Psoas muscle (tissue), 8 donors: ENCODE measurements around the gene NFE2L2. TPM values are rescaled to one million over a fixed set of nuclear protein-coding genes. Genes with fewer than 3 reads are reported as not detected.

ENCODE experiments used
- ATAC-seq, 4 donors: fragments of 200-7000 bp; cut with Tn5 transposase; one replicate each; pipeline ENCODE4 v1.9.1; 2020; ENCODE audit warnings: moderate library complexity in 3 of 4, mild to moderate bottlenecking in 2 of 4
- DNase-seq, 2 donors: peaks; one replicate each; pipeline ENCODE4 v3.0.0-alpha.2; 2020
- H3K27ac ChIP-seq: fragments of 200-600 bp; one replicate; pipeline ENCODE4 v1.8.0; 2022
- H3K27me3 ChIP-seq, 3 donors: fragments of 200-600 bp in 1 of 3; one replicate each; pipeline versions ENCODE4 v1.6.1 to v1.8.0; 2013 to 2022; ENCODE audit warnings: low read length in 2 of 3, mild to moderate bottlenecking in 2 of 3, moderate library complexity in 1 of 3; ENCODE audit not compliant: insufficient read depth in 3 of 3
- H3K36me3 ChIP-seq, 2 donors: fragments of 200-600 bp in 1 of 2; one replicate each; pipeline versions ENCODE4 v1.6.1 to v1.8.0; 2013 to 2022; ENCODE audit warnings: low read depth in 1 of 2, mild to moderate bottlenecking in 1 of 2, moderate library complexity in 1 of 2; ENCODE audit not compliant: insufficient read depth in 1 of 2
- H3K4me1 ChIP-seq: fragments of 200-600 bp; one replicate; pipeline ENCODE4 v1.8.0; 2022
- H3K4me3 ChIP-seq: fragments of 200-600 bp; one replicate; pipeline ENCODE4 v1.8.0; 2022; ENCODE audit warnings: mild to moderate bottlenecking
- H3K9me3 ChIP-seq: fragments of 200-600 bp; one replicate; pipeline ENCODE4 v1.8.0; 2022
- CTCF ChIP-seq: fragments of 200-600 bp; IDR thresholded peaks from one replicate; pipeline ENCODE4 v1.8.0; 2022; ENCODE audit warnings: antibody characterized with exemption
- WGBS, 3 donors: extraction: QIAGEN DNeasy Blood & Tissue Kit; methylation state at CpG; one replicate each; pipeline versions ENCODE4 v1.1.6 to v1.1.7; 2013; 5-methylcytosine and 5-hydroxymethylcytosine counted together
- intact Hi-C, 2 donors: fragments of 100-400 bp; cut with DNase I; formaldehyde crosslinking; loops; one replicate each; pipeline versions ENCODE4 v1.11.0 to v1.14.2; 2022
- polyA plus RNA-seq, 3 donors: library from polyadenylated mRNA; stranded (reverse); fragments of 200-250 nt; gene quantifications; one replicate each; pipeline ENCODE4 v1.2.3, GENCODE V29; 2013
- total RNA-seq, 4 donors: library from RNA; stranded (reverse); fragmentation: NEBNext Ultra II Directional in 2 of 4; extraction: Animal tissue kit (Norgen Biotek cat#: 25700) in 2 of 4; gene quantifications; one replicate each; pipeline versions ENCODE4 v1.2.1 to v1.2.4, GENCODE V29; 2021 to 2023
- donor health status: healthy with polysubstance abuse.
- donor health status: DM: no; HTN: no; CAD: no; lungs with moderate emphysema.
- donor health status: Bipolar disorder and iron deficiency.
- donor health status: healthy.
- donor health status: DM: yes; HTN: yes; CAD: no.
- donor health status: DM: no; HTN: no; CAD: no.
- donor health status: DM: no; HTN: no; CAD: no.
- donor health status: DM: yes; HTN: yes; CAD: no.

The NFE2L2 gene
- total and polyA plus RNA-seq, 7 donors: 42.4 to 127 (median 56.6) TPM

GRCh38 chr2:177275040-177275742 is 10.7 kb upstream of the NFE2L2 start:
- peak overlapping the region; percentile 44 for H3K27ac ChIP-seq
- intact Hi-C loops: no loop called here
- TF ChIP-seq CTCF: no peak
- 55 to 75% (median 66%) methylated on average over 5 of the region's 5 CpGs for WGBS, 3 donors
- H3K4me3 ChIP-seq: peak overlapping the region; percentile 5
- peak in 3 of 4 donors; percentile 55 to 78 (median 73) for ATAC-seq
- H3K9me3 ChIP-seq: no peaks in the 10 kb centered on the region
- no peaks in the 10 kb centered on the region for H3K27me3 ChIP-seq
- H3K4me1 ChIP-seq: peaks cover 16% of the 10 kb centered on the region
- DNase-seq: no peak
- no peaks in the 10 kb centered on the region for H3K36me3 ChIP-seq

GRCh38 chr2:177273408-177273807 is 8.9 kb upstream of the NFE2L2 start:
- peak overlapping the region; percentile 33 for H3K27ac ChIP-seq
- peak in 1 of 4 donors; percentile 43 for ATAC-seq
- WGBS, 3 donors: 30 to 38% (median 32%) methylated on average over 3 of the region's 3 CpGs
- H3K4me3 ChIP-seq: no peak overlapping the region
- no peaks in the 10 kb centered on the region for H3K9me3 ChIP-seq
- no peaks in the 10 kb centered on the region for H3K36me3 ChIP-seq
- no peak for TF ChIP-seq CTCF
- DNase-seq: no peak
- intact Hi-C loops: no loop called here
- no peaks in the 10 kb centered on the region for H3K27me3 ChIP-seq
- peaks cover 16% of the 10 kb centered on the region for H3K4me1 ChIP-seq

GRCh38 chr2:177272765-177273164 is 8.2 kb upstream of the NFE2L2 start:
- Histone ChIP-seq H3K27ac (peak overlapping the region; percentile 33), H3K4me3 (no peak overlapping the region), H3K27me3 (no peaks in the 10 kb centered on the region), H3K36me3 (no peaks in the 10 kb centered on the region), H3K4me1 (peaks cover 16% of the 10 kb centered on the region), H3K9me3 (no peaks in the 10 kb centered on the region)
- no peak for TF ChIP-seq CTCF
- ATAC-seq (no peak), DNase-seq (no peak)
- intact Hi-C loops: no loop called here
- 80 to 89% (median 82%) methylated on average over 2 of the region's 2 CpGs for WGBS, 3 donors

GRCh38 chr2:177271981-177272666 is 7.6 kb upstream of the NFE2L2 start:
- no peaks in the 10 kb centered on the region for H3K9me3 ChIP-seq
- TF ChIP-seq CTCF: no peak
- intact Hi-C loops: no loop called here
- no peaks in the 10 kb centered on the region for H3K27me3 ChIP-seq
- no peaks in the 10 kb centered on the region for H3K36me3 ChIP-seq
- DNase-seq (no peak), ATAC-seq (no peak)
- H3K27ac ChIP-seq: no peak overlapping the region
- 94 to 98% (median 98%) methylated on average over 1 of the region's 1 CpG for WGBS, 3 donors
- no peak overlapping the region for H3K4me3 ChIP-seq
- H3K4me1 ChIP-seq: peaks cover 16% of the 10 kb centered on the region
